Esophagus muscularis mucosa (tissue), 4 donors: ENCODE results near the gene CNTN6.

Source experiments
- CTCF ChIP-seq, 3 experiments: fragments of 200-600 bp in 2 of 3; fragments of 450-650 bp in 1 of 3; sonication (generic) in 2 of 3; IDR thresholded peaks; one replicate each; pipeline ENCODE4 v1.5.1; 2017 to 2019; ENCODE audit warnings: antibody characterized with exemption in 3 of 3, mild to moderate bottlenecking in 2 of 3, moderate library complexity in 1 of 3
- EP300 ChIP-seq: sonication (generic); formaldehyde crosslinking; IDR thresholded peaks from one replicate; pipeline ENCODE4 v1.6.1; 2017; ENCODE audit warnings: antibody characterized with exemption
- POLR2A ChIP-seq: fragments of 450-650 bp; IDR thresholded peaks from one replicate; pipeline ENCODE4 v1.6.1; 2017; ENCODE audit warnings: antibody characterized with exemption, moderate library complexity, mild to moderate bottlenecking, low read depth
- POLR2AphosphoS5 ChIP-seq, 2 donors: sonication (generic); formaldehyde crosslinking; IDR thresholded peaks; one replicate each; pipeline ENCODE4 v1.6.1; 2017; ENCODE audit warnings: antibody characterized with exemption in 2 of 2

DNA sequence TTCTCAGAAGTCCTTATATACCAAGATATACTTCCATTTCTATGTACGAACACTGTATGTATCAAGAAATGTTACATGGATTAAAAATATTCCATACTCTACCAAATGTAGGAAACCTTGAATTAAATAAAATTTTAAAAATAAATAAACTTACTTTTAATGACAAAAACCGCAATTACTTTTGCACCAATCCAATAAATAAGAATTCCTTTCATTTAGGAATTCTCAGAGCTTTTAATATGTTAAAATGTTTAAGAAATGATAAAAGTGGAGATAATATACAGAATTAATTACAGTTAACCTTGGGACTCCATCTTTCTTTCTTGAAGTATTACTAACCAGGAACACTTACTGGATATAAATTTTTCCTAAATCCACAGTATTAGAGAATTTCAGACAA lies 272.7 kb downstream of the CNTN6 start:
- no peak for TF ChIP-seq CTCF (IDR thresholded peaks at IDR 0.05)
- TF ChIP-seq POLR2A: no peak
- no peak for TF ChIP-seq POLR2AphosphoS5 (IDR thresholded peaks at IDR 0.05)
- TF ChIP-seq EP300: no peak
